K562 (cell line): ENCODE data around the gene CDH16. TPM values are rescaled to one million over a fixed set of nuclear protein-coding genes. Genes with fewer than 3 reads are reported as not detected.

Experiments used
- BRD9 ChIP-seq: fragments of 450-650 bp; IDR thresholded peaks from 2 replicates; pipeline ENCODE4 v1.6.1; 2018; ENCODE audit warnings: low read depth; ENCODE audit not compliant: partially characterized antibody
- C11orf30 ChIP-seq: fragments of 450-650 bp; IDR thresholded peaks from 2 replicates; pipeline ENCODE4 v1.6.1; 2016; ENCODE audit warnings: low read depth, mild to moderate bottlenecking
- CBX8 ChIP-seq: fragments of 200-600 bp; sonication (generic); IDR thresholded peaks from 2 replicates; pipeline ENCODE4 v1.6.1; 2012; ENCODE audit warnings: borderline replicate concordance, mixed run types, low read depth, mild to moderate bottlenecking, moderate library complexity, mixed read lengths, low read length, control low read depth, inconsistent platforms; ENCODE audit not compliant: poor library complexity, severe bottlenecking; ENCODE audit errors: extremely low read depth
- CTBP1 ChIP-seq: fragments of 450-650 bp; IDR thresholded peaks from 2 replicates; pipeline ENCODE4 v1.6.1; 2016; ENCODE audit warnings: borderline replicate concordance
- DMBX1 ChIP-seq: fragments of 250-450 bp; sonication (Bioruptor Pico); IDR thresholded peaks from 2 replicates; pipeline ENCODE4 v1.8.0; 2022; ENCODE audit warnings: inconsistent platforms, mild to moderate bottlenecking, moderate library complexity, borderline replicate concordance
- DPF2 ChIP-seq: fragments of 450-650 bp; IDR thresholded peaks from 2 replicates; pipeline ENCODE4 v1.6.1; 2016
- ELK1 ChIP-seq: sonication (generic); formaldehyde crosslinking; IDR thresholded peaks from 2 replicates; pipeline ENCODE4 v1.8.1; 2022; ENCODE audit warnings: missing genetic modification reagents
- FUS ChIP-seq: fragments of 200-400 bp; formaldehyde crosslinking; optimal IDR thresholded peaks from 2 replicates; pipeline ENCODE3; 2017; ENCODE audit warnings: low read depth, low read length
- GATAD2A ChIP-seq: fragments of 450-650 bp; IDR thresholded peaks from 2 replicates; pipeline ENCODE4 v1.6.1; 2017
- HLTF ChIP-seq: fragments of 450-650 bp; IDR thresholded peaks from 2 replicates; pipeline ENCODE4 v1.6.1; 2016
- HMBOX1 ChIP-seq: sonication (generic); IDR thresholded peaks from 2 replicates; pipeline ENCODE4 v1.6.1; 2016
- JUND ChIP-seq, 2 experiments: IDR thresholded peaks; 2 replicates in 1 of 2; 3 replicates in 1 of 2; pipeline ENCODE4 v1.6.1; 2011; ENCODE audit warnings: borderline replicate concordance in 2 of 2, low read depth in 2 of 2, low read length in 2 of 2, improper control_type of control experiment in 1 of 2, missing biosample characterization in 1 of 2, missing genetic modification characterization in 1 of 2, missing genetic modification reagents in 1 of 2
- MAFG ChIP-seq: fragments of 450-650 bp; conservative IDR thresholded peaks from 2 replicates; pipeline ENCODE4 v1.6.1; 2016; ENCODE audit warnings: missing genetic modification characterization, missing compliant biosample characterization
- MAFK ChIP-seq: IDR thresholded peaks from 2 replicates; pipeline ENCODE4 v1.6.1; 2011; ENCODE audit warnings: low read length, improper control_type of control experiment
- NCOA2 ChIP-seq, 2 experiments: fragments of 450-650 bp; IDR thresholded peaks; 2 replicates each; pipeline ENCODE4 v1.6.1; 2018; ENCODE audit warnings: mild to moderate bottlenecking in 2 of 2, moderate library complexity in 1 of 2; ENCODE audit not compliant: partially characterized antibody in 2 of 2
- NFE2 ChIP-seq: IDR thresholded peaks from 2 replicates; pipeline ENCODE4 v1.6.1; 2014; ENCODE audit warnings: antibody characterized with exemption, low read depth
- NFIX ChIP-seq: fragments of 250-450 bp; sonication (Bioruptor Pico); IDR thresholded peaks from 2 replicates; pipeline ENCODE4 v1.4.0; 2020; ENCODE audit warnings: low read depth, mild to moderate bottlenecking, moderate library complexity
- PHF8 ChIP-seq: fragments of 200-600 bp; sonication (generic); IDR thresholded peaks from 2 replicates; pipeline ENCODE4 v1.6.1; 2012; ENCODE audit warnings: mixed run types, mild to moderate bottlenecking, inconsistent platforms, low read length, moderate library complexity, borderline replicate concordance
- RB1 ChIP-seq: fragments of 450-650 bp; IDR thresholded peaks from 2 replicates; pipeline ENCODE4 v1.6.1; 2017; ENCODE audit warnings: low read depth, mild to moderate bottlenecking
- RBM17 ChIP-seq: fragments of 200-400 bp; formaldehyde crosslinking; IDR thresholded peaks from 2 replicates; pipeline ENCODE4 v1.6.1; 2017; ENCODE audit warnings: low read depth, mild to moderate bottlenecking, low read length, borderline replicate concordance
- RFX7 ChIP-seq: fragments of 250-450 bp; sonication (Bioruptor Pico); IDR thresholded peaks from 2 replicates; pipeline ENCODE4 v1.5.1; 2021; ENCODE audit warnings: mild to moderate bottlenecking
- SLC30A9 ChIP-seq: fragments of 250-450 bp; sonication (Bioruptor Pico); IDR thresholded peaks from 2 replicates; pipeline ENCODE4 v1.8.0; 2022; ENCODE audit warnings: mild to moderate bottlenecking, moderate library complexity
- SP1 ChIP-seq: sonication (generic); formaldehyde crosslinking; IDR thresholded peaks from 2 replicates; pipeline ENCODE4 v1.8.1; 2022; ENCODE audit warnings: mild to moderate bottlenecking, missing genetic modification reagents
- SREBF1 ChIP-seq: fragments of 150-350 bp; IDR thresholded peaks from 2 replicates; pipeline ENCODE4 v1.6.1; 2014; ENCODE audit warnings: antibody characterized with exemption, low read depth, low read length, borderline replicate concordance
- SUPT5H ChIP-seq: fragments of 450-650 bp; IDR thresholded peaks from 2 replicates; pipeline ENCODE4 v1.6.1; 2016
- TRIM24 ChIP-seq, 2 experiments: fragments of 450-650 bp; IDR thresholded peaks; 2 replicates each; pipeline ENCODE4 v1.6.1; 2016
- U2AF2 ChIP-seq: fragments of 200-400 bp; formaldehyde crosslinking; optimal IDR thresholded peaks from 2 replicates; pipeline ENCODE3; 2017; ENCODE audit warnings: low read depth, mild to moderate bottlenecking, low read length
- ZBTB7A ChIP-seq: IDR thresholded peaks from 2 replicates; pipeline ENCODE4 v1.6.1; 2011; ENCODE audit warnings: low read depth, mild to moderate bottlenecking, low read length, moderate library complexity, borderline replicate concordance; ENCODE audit not compliant: control insufficient read depth
- ZNF316 ChIP-seq: fragments of 450-650 bp; IDR thresholded peaks from 2 replicates; pipeline ENCODE4 v1.6.1; 2016
- ZNF764 ChIP-seq: fragments of 250-450 bp; sonication (Bioruptor Pico); IDR thresholded peaks from 2 replicates; pipeline ENCODE4 v1.4.0; 2020; ENCODE audit warnings: low read depth, mild to moderate bottlenecking, moderate library complexity
- polyA plus RNA-seq, 8 experiments: library from polyadenylated mRNA; depleted of rRNA in 4 of 8; stranded (reverse) in 5 of 8; unstranded in 3 of 8; fragments of >200 nt; fragmentation: Nextera tagmentation in 2 of 8; fragmentation: Illumina TruSeq in 1 of 8; extraction: Ambion mirVana in 2 of 8; extraction: Trizol in 1 of 8; gene quantifications; 2 replicates each; pipeline versions ENCODE4 v1.2.1 to v1.2.3, GENCODE V29; 2011 to 2014; ENCODE audit warnings: inconsistent platforms in 1 of 8, missing spikeins in 1 of 8
- total RNA-seq, 7 experiments: library from RNA; depleted of rRNA in 6 of 7; stranded (reverse); fragments of >200 nt in 6 of 7; fragmentation: Illumina TruSeq in 2 of 7; extraction: Trizol in 2 of 7; gene quantifications; 2 replicates each; pipeline versions ENCODE4 v1.2.1 to v1.2.3, GENCODE V29; 2011 to 2021; ENCODE audit warnings: low replicate concordance in 1 of 7

CDH16 gene
- total and polyA plus RNA-seq, 9 of the 15 experiments (the other 6 are each of a cell fraction or from before 2014, with no cell fraction given), result not detected

DNA sequence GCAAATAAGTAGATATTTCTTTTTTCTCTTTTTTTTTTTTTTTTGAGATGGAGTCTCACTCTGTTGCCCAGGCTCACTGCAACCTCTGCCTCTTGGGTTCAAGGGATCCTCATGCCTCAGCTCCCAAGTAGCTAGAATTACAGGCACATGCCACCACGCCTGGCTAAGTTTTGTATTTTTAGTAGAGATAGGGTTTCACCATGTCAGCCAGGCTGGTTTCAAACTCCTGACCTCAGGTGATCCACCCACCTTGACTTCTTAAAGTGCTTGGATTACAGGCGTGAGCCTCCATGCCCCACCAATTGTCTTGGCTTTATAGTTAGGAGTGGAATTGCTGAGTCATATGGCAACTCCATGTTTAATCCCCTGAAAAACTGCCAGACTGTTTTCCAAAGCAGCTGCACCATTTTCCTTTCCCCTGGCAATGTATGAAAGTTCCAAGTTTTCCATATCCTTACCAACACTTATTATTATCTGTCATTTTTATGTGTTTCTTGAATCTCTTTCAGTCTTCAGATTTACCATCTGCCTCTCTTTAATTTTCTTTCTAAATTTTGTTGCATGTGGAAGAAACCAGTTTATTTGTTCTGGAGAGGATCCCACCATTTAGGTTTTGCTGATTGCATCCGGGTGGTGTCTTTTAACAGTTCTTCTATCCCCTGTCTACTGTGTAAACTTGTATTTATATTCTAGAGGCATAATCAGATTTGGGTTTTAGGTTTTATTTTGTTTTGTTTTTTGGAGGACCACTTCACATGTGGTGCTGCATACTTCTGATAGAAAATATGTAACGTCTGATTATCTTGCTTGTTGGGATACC lies 32.5 kb upstream of the CDH16 start (continued):
- peak; percentile 81 for TF ChIP-seq NFE2
- TF ChIP-seq ZNF764 (CRISPR knock-in tag), result no peak
- no peak for TF ChIP-seq CBX8
- no peak for TF ChIP-seq BRD9
- TF ChIP-seq RFX7 (CRISPR knock-in tag), result no peak
- TF ChIP-seq MAFK, result peak; percentile 28; the same call in 1 of the 2 replicates
- TF ChIP-seq SLC30A9 (CRISPR knock-in tag), result no peak
- TF ChIP-seq NFIX (CRISPR knock-in tag), result no peak
- TF ChIP-seq C11orf30, result peak; percentile 77
- 0 out of 2 replicates have a peak, but pooled peaks have one; percentile 55 for TF ChIP-seq HLTF
- TF ChIP-seq CTBP1, result no peak
- TF ChIP-seq FUS, result no peak
- TF ChIP-seq JUND (IDR thresholded peaks at IDR 0.05; ENCODE audit: borderline replicate concordance, low read depth, low read length), result no peak
- TF ChIP-seq JUND (tag; IDR thresholded peaks at IDR 0.05; ENCODE audit: borderline replicate concordance, low read depth, low read length), result no peak
- TF ChIP-seq RB1, result no peak
- TF ChIP-seq GATAD2A, result no peak
- peak; percentile 10 to 55; a peak in 1 of 4 replicates for TF ChIP-seq TRIM24 (IDR thresholded peaks at IDR 0.05)
- TF ChIP-seq DMBX1 (CRISPR knock-in tag), result no peak
- TF ChIP-seq HMBOX1, result no peak
- peak; percentile 81 for TF ChIP-seq MAFG
- TF ChIP-seq ZBTB7A, result no peak
- TF ChIP-seq NCOA2 (IDR thresholded peaks at IDR 0.05; ENCODE audit: partially characterized antibody in 2 of 2), result no peak
- TF ChIP-seq PHF8, result no peak
- TF ChIP-seq ELK1 (CRISPR knock-in tag), result no peak
- 0 out of 2 replicates have a peak, but pooled peaks have one; percentile 13 for TF ChIP-seq DPF2
- no peak for TF ChIP-seq SUPT5H
- peak; percentile 89 for TF ChIP-seq ZNF316
- no peak for TF ChIP-seq SREBF1
- no peak for TF ChIP-seq RBM17
- no peak for TF ChIP-seq U2AF2
- TF ChIP-seq SP1 (CRISPR knock-in tag), result no peak
